Glutamatergic neuron (in vitro differentiated cells): ENCODE measurements around the gene MRC1. TPM values are rescaled to one million over a fixed set of nuclear protein-coding genes. Genes with fewer than 3 reads are reported as not detected.

ENCODE experiments used
- DNase-seq: peaks from one replicate; pipeline ENCODE4 v3.0.0; 2022
- H3K27ac Mint-ChIP-seq: one replicate; pipeline ENCODE4 v1.8.0; 2020; ENCODE audit warnings: mild to moderate bottlenecking, mixed read lengths, inconsistent platforms; ENCODE audit not compliant: unreplicated experiment
- H3K27me3 Mint-ChIP-seq: one replicate; pipeline ENCODE4 v1.8.0; 2020; ENCODE audit warnings: mild to moderate bottlenecking, moderate library complexity, mixed read lengths, inconsistent platforms; ENCODE audit not compliant: unreplicated experiment
- H3K36me3 Mint-ChIP-seq: one replicate; pipeline ENCODE4 v1.8.0; 2020; ENCODE audit warnings: mild to moderate bottlenecking, mixed read lengths, inconsistent platforms; ENCODE audit not compliant: unreplicated experiment
- H3K4me1 Mint-ChIP-seq: one replicate; pipeline ENCODE4 v1.8.0; 2020; ENCODE audit warnings: mild to moderate bottlenecking, low read depth, mixed read lengths, inconsistent platforms; ENCODE audit not compliant: unreplicated experiment
- H3K4me3 Mint-ChIP-seq: one replicate; pipeline ENCODE4 v1.8.0; 2020; ENCODE audit warnings: mild to moderate bottlenecking, mixed read lengths, inconsistent platforms; ENCODE audit not compliant: unreplicated experiment
- H3K9me3 Mint-ChIP-seq: one replicate; pipeline ENCODE4 v1.8.0; 2020; ENCODE audit warnings: mild to moderate bottlenecking, moderate library complexity, mixed read lengths, inconsistent platforms; ENCODE audit not compliant: unreplicated experiment
- total RNA-seq: library from RNA; stranded (reverse); fragmentation: NEBNext Ultra II Directional; extraction: Animal tissue kit (Norgen Biotek cat#: 25700); gene quantifications from one replicate; pipeline ENCODE4 v1.2.1, GENCODE V29; 2021; ENCODE audit not compliant: unreplicated experiment
- TF ChIP-seq, protein P1 (sequence below): fragments of 200-600 bp; sonication (generic); IDR thresholded peaks from one replicate; pipeline ENCODE4 v1.5.0; 2021; ENCODE audit not compliant: partially characterized antibody, unreplicated experiment

Gene MRC1
- total RNA-seq, 1 donor from 2014 or later = 7.9 TPM

DNA sequence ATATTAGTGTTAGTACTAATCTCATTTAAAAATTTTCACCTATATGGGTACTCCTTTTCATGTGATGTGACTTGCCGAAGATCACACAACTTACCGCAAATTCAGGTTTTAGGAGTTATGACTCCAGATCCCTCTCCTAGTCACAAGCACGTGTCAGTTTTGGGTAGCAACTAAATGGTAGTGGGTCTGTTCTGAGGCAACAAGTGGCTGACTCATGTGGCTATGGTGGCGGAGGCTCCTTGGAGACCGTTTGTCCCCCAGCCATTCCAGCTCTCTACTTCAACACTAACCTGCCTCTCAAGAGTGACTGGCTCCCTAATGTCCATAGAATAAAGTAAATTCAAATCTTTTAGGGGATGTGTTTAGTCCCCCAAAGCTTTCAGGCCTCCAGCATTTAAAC, 39.5 kb downstream of the MRC1 start:
- Mint-ChIP-seq H3K27ac (no peak overlapping the region), H3K9me3 (no peaks in the 10 kb centered on the region), H3K36me3 (no peaks in the 10 kb centered on the region), H3K4me3 (no peak overlapping the region), H3K27me3 (no peaks in the 10 kb centered on the region), H3K4me1 (no peaks in the 10 kb centered on the region)
- TF ChIP-seq, protein P1, sequence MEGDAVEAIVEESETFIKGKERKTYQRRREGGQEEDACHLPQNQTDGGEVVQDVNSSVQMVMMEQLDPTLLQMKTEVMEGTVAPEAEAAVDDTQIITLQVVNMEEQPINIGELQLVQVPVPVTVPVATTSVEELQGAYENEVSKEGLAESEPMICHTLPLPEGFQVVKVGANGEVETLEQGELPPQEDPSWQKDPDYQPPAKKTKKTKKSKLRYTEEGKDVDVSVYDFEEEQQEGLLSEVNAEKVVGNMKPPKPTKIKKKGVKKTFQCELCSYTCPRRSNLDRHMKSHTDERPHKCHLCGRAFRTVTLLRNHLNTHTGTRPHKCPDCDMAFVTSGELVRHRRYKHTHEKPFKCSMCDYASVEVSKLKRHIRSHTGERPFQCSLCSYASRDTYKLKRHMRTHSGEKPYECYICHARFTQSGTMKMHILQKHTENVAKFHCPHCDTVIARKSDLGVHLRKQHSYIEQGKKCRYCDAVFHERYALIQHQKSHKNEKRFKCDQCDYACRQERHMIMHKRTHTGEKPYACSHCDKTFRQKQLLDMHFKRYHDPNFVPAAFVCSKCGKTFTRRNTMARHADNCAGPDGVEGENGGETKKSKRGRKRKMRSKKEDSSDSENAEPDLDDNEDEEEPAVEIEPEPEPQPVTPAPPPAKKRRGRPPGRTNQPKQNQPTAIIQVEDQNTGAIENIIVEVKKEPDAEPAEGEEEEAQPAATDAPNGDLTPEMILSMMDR = no peak
- DNase-seq = no peak

DNA sequence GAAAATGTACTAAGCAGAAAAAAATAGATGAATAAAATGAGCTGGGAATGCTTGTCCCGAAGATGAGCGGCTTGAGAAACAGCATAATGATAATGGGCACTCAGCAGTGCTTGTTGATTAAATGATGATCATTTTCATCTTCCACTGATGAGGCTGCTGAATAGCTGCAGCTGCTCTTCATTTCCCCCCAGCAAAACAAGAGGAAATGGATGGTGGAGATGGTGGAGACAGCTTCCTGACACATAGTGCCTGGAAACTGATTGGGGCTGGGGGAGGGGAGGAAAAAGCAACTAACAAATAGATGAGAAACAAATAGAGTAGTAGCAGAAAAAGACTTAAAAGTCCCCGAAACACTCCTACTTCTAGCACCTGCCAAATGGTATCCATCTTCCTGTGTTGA, 41.4 kb downstream of the MRC1 start:
- H3K27me3 Mint-ChIP-seq = no peaks in the 10 kb centered on the region
- H3K9me3 Mint-ChIP-seq = no peaks in the 10 kb centered on the region
- no peak overlapping the region for H3K4me3 Mint-ChIP-seq
- no peak for DNase-seq
- TF ChIP-seq, protein P1 = no peak
- H3K36me3 Mint-ChIP-seq = no peaks in the 10 kb centered on the region
- no peaks in the 10 kb centered on the region for H3K4me1 Mint-ChIP-seq
- H3K27ac Mint-ChIP-seq = no peak overlapping the region

DNA sequence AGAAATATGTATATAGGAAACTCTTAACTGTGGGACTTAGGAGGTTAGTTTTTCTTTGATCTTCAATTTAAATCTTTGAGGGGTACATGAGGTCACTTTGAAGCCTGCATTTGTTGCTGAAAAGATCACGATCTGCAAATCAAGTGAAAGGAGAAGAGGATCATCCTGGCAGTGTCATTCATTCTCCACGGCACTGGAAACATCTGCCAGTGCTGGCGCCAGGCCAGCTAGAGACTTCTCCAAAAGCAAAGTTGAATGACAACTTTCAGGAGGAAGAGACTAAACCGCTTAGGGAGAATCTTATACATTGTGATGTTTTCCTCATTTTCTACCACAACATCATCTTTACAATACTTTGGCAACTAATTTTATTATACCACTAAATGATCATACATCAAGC, 42.5 kb downstream of the MRC1 start:
- Mint-ChIP-seq H3K36me3 (no peaks in the 10 kb centered on the region), H3K9me3 (no peaks in the 10 kb centered on the region), H3K27me3 (no peaks in the 10 kb centered on the region), H3K27ac (no peak overlapping the region), H3K4me1 (no peaks in the 10 kb centered on the region), H3K4me3 (no peak overlapping the region)
- TF ChIP-seq, protein P1 = no peak
- DNase-seq = no peak

DNA sequence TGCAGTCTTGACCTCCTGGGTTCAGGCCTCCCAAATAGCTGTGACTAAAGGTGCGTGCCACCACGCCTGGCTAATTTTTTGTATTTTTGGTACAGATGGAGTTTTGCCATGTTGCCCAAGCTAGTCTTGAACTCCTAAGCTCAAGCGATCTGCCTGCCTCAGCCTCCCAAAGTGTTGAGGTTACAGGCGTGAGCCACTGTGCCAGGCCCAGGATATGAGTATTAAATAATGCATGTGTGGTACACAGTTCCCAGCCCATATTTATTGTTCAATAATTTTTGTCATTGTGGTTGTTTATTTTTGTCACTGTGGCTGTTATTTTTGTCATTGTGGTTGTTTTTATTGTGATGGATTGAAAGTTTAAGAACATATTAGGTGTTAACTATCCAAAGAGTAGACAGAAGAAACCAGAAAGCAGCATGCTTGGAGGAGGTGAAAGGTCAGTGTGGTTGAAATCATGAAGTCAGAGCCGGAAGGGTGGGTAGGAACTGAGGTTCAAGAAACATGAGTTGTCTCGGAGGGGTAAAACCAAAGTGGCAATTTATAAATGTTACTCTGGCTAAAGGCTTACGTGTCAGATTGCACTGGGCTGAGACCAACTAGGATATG, 45.0 kb downstream of the MRC1 start:
- peaks cover 2% of the 10 kb centered on the region for H3K27me3 Mint-ChIP-seq
- no peaks in the 10 kb centered on the region for H3K4me1 Mint-ChIP-seq
- H3K27ac Mint-ChIP-seq = no peak overlapping the region
- H3K36me3 Mint-ChIP-seq = no peaks in the 10 kb centered on the region
- no peak overlapping the region for H3K4me3 Mint-ChIP-seq
- DNase-seq = no peak
- TF ChIP-seq, protein P1 = no peak
- H3K9me3 Mint-ChIP-seq = peaks cover 1% of the 10 kb centered on the region

DNA sequence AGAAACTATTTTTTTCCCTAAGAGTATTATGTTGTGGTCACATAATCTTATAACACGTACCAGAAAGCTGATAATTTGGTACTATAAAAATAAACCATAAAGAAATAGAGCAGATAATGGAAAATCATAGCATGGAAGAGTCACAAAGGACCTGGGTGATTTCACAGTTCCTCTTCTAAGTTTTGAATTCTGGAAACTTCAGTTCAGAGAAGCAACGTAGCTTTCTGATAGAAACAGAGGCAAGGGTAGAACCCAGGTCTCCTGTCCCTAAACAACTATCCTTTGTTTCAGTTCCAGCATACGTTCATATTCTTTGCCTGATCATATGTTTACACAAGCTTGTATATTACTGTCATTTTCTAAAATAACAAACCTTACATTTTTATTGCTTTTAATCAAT, 47.9 kb downstream of the MRC1 start:
- H3K4me3 Mint-ChIP-seq = no peak overlapping the region
- no peak overlapping the region for H3K27ac Mint-ChIP-seq
- TF ChIP-seq, protein P1 = no peak
- no peak for DNase-seq
- H3K27me3 Mint-ChIP-seq = peaks cover 2% of the 10 kb centered on the region
- peaks cover 1% of the 10 kb centered on the region for H3K9me3 Mint-ChIP-seq
- H3K36me3 Mint-ChIP-seq = no peaks in the 10 kb centered on the region
- no peaks in the 10 kb centered on the region for H3K4me1 Mint-ChIP-seq
